GM12872 (cell line): ENCODE measurements around the gene TNNI2.

Source experiments
- TF ChIP-seq, protein P1 (sequence below): IDR thresholded peaks from 3 replicates; pipeline ENCODE4 v1.5.1; 2011; ENCODE audit warnings: low read depth, mild to moderate bottlenecking, low read length, moderate library complexity; ENCODE audit not compliant: insufficient read depth

The TNNI2 gene

DNA sequence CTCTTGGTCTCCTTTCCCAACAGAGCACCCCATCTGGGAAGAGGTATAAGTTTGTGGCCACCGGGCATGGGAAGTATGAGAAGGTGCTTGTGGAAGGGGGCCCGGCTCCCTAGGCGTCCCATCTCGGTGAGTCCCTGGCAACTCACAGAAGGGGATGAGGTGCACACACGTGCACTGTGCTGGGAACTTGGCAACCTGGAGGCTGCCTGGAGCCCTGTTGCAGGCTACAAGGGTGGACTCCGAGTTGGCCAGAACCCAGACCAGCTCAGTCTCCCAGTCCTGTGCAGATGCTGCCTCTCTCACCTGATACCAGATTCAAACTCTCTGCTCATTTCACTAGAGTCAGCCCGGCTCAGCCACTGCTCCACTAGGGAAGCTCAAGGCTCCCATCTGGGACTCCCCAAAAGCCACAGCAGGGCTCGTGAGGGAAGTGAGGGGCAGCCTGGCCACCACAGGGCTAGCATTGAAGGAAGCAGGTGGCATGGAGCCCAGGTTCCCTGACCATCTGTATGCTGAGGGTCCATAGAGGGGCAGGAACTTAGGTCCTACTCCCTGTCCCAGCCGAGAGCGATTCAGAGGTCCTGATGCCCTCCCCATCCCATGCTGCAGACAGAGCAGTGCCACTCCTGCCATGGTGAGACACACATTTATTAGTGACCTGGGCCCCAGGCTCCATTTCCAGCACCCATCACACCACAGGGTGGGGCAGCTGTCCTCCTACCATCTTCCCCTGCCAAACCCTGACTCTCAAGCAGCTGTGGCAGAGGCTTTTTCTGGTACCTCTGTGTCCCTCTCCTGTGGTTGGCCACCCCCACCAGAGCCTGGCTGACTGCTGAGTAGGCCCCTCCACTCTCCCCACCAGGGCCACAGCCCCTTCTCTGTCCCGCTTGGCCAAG lies 48.9 kb downstream of the TNNI2 start:
- TF ChIP-seq, protein P1, sequence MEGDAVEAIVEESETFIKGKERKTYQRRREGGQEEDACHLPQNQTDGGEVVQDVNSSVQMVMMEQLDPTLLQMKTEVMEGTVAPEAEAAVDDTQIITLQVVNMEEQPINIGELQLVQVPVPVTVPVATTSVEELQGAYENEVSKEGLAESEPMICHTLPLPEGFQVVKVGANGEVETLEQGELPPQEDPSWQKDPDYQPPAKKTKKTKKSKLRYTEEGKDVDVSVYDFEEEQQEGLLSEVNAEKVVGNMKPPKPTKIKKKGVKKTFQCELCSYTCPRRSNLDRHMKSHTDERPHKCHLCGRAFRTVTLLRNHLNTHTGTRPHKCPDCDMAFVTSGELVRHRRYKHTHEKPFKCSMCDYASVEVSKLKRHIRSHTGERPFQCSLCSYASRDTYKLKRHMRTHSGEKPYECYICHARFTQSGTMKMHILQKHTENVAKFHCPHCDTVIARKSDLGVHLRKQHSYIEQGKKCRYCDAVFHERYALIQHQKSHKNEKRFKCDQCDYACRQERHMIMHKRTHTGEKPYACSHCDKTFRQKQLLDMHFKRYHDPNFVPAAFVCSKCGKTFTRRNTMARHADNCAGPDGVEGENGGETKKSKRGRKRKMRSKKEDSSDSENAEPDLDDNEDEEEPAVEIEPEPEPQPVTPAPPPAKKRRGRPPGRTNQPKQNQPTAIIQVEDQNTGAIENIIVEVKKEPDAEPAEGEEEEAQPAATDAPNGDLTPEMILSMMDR = no peak

DNA sequence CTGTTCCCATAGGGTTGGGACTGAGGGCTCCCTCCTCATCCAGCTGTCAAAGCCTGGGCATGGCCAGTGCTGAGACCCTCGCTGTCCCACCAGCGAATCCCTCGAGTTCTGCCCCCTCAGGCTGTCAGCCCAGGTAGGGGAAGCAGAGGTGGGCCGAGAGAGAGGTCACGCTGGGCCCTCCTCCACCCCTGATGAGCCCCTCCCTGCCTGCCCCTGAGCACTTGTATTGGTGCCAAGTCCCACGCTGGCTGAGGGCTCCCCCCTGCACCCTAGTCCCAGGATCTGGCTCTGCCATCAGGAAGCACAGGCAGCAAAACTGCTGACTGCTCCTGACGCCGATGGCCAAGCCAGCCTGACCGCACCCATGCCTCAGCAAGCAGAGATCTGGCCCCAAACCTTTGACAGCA lies 49.6 kb downstream of the TNNI2 start:
- TF ChIP-seq, protein P1 = no peak

DNA sequence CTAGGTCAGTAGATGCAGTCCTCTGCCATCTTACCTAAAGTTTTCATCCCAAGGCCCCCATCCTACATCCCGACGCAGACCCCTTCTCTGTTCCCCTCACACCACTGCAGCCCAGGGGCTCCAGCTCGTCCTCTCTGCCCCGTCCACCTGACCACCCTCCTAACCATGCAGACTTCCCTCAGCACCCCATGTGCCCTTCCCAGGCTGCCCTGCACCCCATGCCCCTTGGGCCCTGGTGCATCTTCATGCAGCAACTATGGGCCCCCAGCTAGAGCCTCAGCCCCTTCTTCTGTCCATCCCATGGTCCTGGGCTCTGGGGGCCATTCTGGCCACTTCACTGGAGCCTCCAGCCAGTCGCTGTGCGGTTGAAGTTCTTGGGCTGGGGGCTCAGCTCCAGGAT lies 50.0 kb downstream of the TNNI2 start:
- TF ChIP-seq, protein P1 = no peak

DNA sequence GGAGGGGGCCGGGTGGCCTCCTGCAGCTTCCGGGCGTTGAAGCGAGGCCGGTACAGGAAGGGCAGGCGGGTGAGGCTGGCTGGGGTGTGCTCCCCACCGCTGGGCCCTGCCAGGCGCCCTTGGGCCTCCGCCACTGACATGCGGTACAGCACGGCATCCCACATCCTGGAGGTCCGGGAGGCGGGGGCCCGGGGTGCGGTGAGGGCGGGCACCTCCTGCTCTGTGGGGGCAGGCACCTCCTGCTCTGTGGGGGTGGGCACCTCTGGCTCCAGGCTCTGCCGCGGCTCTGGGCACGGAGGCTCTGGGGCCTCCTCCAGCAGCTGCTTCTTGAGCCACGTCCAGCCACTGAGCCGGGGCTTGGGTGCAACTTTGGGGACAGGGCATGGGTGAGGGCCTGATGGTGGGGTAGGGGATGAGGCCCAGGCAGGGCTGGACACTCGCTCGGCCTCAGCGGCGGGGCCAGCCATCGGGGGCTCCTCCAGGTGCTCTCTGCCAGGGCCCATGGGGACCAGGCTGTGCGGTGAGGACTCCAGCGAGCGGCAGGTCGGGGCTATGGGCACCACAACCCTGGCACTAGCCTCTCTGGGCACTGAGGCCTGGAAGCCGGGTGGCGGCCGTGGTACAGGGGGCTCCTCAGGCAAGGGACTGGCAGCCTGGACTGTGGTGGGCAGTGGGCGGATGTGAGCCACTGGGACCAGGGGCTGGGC lies 50.6 kb downstream of the TNNI2 start:
- TF ChIP-seq, protein P1 = no peak

DNA sequence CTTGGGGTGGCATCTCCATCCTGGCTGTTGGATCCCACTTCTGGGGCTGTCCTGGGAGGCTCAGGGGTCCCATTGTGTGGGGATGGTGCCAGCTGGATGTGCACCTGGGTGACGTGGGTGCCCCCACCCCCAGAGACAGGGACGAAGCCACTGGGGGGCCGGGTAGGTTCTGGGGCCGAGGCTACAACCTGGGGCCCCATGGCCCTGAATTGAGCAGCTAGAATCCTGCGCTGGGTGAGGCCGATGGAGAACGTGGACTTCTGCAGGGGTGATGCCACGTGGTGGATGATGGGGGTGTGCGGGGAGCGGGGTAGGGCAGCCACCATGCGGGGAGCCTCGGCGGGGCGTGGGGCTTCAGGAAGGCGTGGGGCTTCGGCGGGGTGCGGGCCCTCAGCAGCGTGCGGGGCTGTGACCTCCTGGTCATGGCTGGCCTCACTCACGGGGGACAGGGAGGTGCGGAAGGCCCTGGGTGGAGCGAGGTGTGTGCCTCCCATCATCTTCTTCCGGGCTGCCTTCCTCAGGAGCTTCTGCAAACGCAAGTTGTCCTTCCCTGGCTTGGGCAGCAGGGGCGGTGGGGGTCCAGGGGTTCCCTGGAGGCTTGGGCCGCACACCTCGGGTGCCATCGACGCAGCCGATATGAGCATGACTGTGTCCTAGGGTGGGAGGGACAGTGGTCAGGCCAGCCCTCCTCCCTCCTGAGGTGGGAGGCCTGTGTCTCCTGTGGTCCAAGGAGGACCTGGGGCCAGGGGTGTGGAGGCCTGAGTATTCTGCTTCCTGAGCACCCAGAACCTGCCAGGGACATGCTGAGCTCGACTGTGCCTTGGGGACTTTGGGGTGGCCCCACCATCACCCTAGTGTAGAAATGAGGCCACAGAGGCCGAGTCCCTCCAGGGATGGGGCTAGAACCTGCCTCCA lies 51.4 kb downstream of the TNNI2 start:
- TF ChIP-seq, protein P1 = no peak
